Measurements from ENCODE around the gene ZSCAN2.

DNA sequence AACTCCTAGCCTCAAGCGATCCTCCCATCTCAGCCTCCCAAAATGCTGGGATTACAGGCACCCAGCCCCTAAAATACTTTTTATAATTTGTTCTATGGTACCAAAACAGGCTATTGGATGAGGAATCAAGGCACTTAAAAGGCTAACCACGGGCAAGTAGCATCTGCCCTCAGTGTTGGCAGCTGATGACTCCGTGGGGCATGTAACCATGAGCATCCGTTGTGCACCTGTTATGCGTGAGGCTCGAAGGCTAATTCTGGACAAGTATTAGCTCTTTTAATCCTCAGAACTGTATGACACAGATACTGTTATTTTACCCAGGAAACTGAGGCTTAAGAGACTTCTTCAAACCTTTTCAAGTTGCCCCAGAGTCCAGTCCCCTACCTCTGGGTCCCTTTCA lies 43.0 kb downstream of the ZSCAN2 start:
- TF ChIP-seq, protein P1, sequence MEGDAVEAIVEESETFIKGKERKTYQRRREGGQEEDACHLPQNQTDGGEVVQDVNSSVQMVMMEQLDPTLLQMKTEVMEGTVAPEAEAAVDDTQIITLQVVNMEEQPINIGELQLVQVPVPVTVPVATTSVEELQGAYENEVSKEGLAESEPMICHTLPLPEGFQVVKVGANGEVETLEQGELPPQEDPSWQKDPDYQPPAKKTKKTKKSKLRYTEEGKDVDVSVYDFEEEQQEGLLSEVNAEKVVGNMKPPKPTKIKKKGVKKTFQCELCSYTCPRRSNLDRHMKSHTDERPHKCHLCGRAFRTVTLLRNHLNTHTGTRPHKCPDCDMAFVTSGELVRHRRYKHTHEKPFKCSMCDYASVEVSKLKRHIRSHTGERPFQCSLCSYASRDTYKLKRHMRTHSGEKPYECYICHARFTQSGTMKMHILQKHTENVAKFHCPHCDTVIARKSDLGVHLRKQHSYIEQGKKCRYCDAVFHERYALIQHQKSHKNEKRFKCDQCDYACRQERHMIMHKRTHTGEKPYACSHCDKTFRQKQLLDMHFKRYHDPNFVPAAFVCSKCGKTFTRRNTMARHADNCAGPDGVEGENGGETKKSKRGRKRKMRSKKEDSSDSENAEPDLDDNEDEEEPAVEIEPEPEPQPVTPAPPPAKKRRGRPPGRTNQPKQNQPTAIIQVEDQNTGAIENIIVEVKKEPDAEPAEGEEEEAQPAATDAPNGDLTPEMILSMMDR (conservative IDR thresholded peaks at IDR 0.05): no peak
- no peak for TF ChIP-seq EZH2 (IDR thresholded peaks at IDR 0.05; ENCODE audit: low read depth)
